ENCODE results near the gene RNF123. TPM values are rescaled to one million over a fixed set of nuclear protein-coding genes. Genes with fewer than 3 reads are reported as not detected.

RNF123 gene
- total and polyA plus RNA-seq, 2 experiments from 2014 or later, result 14.6 to 32.5 TPM

- Histone ChIP-seq H3K4me1 (ENCODE audit: insufficient read depth) (no peaks in the 10 kb centered on the region), H3K27me3 (ENCODE audit: insufficient read depth) (no peaks in the 10 kb centered on the region), H3F3A (replicated peaks; ENCODE audit: low read depth) (no peaks in the 10 kb centered on the region), H3K9me2 (ENCODE audit: insufficient read depth) (no peaks in the 10 kb centered on the region), H3K36me3 (ENCODE audit: insufficient read depth) (no peaks in the 10 kb centered on the region), H3K4me2 (no peak overlapping the region), H2AFZ (no peak overlapping the region), H3K4me3 (no peak overlapping the region), H3K79me2 (replicated peaks; ENCODE audit: insufficient read depth) (no peaks in the 10 kb centered on the region), H3K27ac (ENCODE audit: low read depth) (no peak overlapping the region), H4K20me1 (replicated peaks; ENCODE audit: insufficient read depth) (no peaks in the 10 kb centered on the region)
- no peak for DNase-seq (ENCODE audit: low spot score)
- Mint-ChIP-seq H3K4me3 (no peak overlapping the region), H3K27ac (no peak overlapping the region), H3K9me3 (no peaks in the 10 kb centered on the region), H3K4me1 (no peaks in the 10 kb centered on the region), H3K27me3 (ENCODE audit: insufficient read depth, low read depth, poor library complexity) (peaks cover 4% of the 10 kb centered on the region), H3K36me3 (ENCODE audit: low read depth) (no peaks in the 10 kb centered on the region; the same call in 2 of the 3 replicates)
- TF ChIP-seq EZH2 (IDR thresholded peaks at IDR 0.05; ENCODE audit: low read depth, unreplicated experiment) (no peak), ETS1 (IDR thresholded peaks at IDR 0.05) (no peak), CTCF (conservative IDR thresholded peaks at IDR 0.05; ENCODE audit: low read depth in 2 of 2) (no peak), NANOG (IDR thresholded peaks at IDR 0.05; ENCODE audit: borderline replicate concordance) (no peak), JUNB (IDR thresholded peaks at IDR 0.05; ENCODE audit: unreplicated experiment) (no peak), ZNF462 (CRISPR knock-in tag; IDR thresholded peaks at IDR 0.05) (no peak), EZH2phosphoT487 (IDR thresholded peaks at IDR 0.05; ENCODE audit: unreplicated experiment) (no peak), ZNF114 (CRISPR knock-in tag; IDR thresholded peaks at IDR 0.05) (no peak), CREB1 (CRISPR knock-in tag; IDR thresholded peaks at IDR 0.05; ENCODE audit: low read depth) (no peak), ZNF331 (CRISPR knock-in tag; IDR thresholded peaks at IDR 0.05; ENCODE audit: low read depth) (no peak), REST (IDR thresholded peaks at IDR 0.05; ENCODE audit: unreplicated experiment) (no peak), STAT1 (IDR thresholded peaks at IDR 0.05; ENCODE audit: unreplicated experiment) (no peak), POLR2AphosphoS5 (IDR thresholded peaks at IDR 0.05; ENCODE audit: low read depth) (no peak)
- no peak for ATAC-seq
These were observed 44.7 kb upstream of the RNF123 start for GRCh38 chr3:49644684-49645083.

All from GM23338 (cell line).